H9 (cell line): ENCODE results near the gene PTCHD1. TPM values are rescaled to one million over a fixed set of nuclear protein-coding genes. Genes with fewer than 3 reads are reported as not detected.

Experiments
- DNase-seq: peaks from one replicate; pipeline ENCODE4 v3.0.0-alpha.2; 2017
- H2AFZ ChIP-seq: one replicate; pipeline ENCODE4 v1.6.1; 2013; ENCODE audit warnings: mild to moderate bottlenecking, low read length, control low read depth, moderate library complexity
- H2AK5ac ChIP-seq: 2 replicates; pipeline ENCODE4 v1.6.1; 2013; ENCODE audit warnings: low read length, control low read depth, mixed read lengths; ENCODE audit not compliant: insufficient read length
- H2BK120ac ChIP-seq: one replicate; pipeline ENCODE4 v1.6.1; 2013; ENCODE audit warnings: low read depth, mild to moderate bottlenecking, low read length, control low read depth, inconsistent platforms; ENCODE audit not compliant: poor library complexity, severe bottlenecking
- H2BK12ac ChIP-seq: 2 replicates; pipeline ENCODE4 v1.6.1; 2013; ENCODE audit warnings: low read length, control low read depth, mixed read lengths, low read depth; ENCODE audit not compliant: insufficient read length
- H2BK15ac ChIP-seq: 2 replicates; pipeline ENCODE4 v1.6.1; 2013; ENCODE audit warnings: low read depth, low read length, control low read depth
- H2BK20ac ChIP-seq: one replicate; pipeline ENCODE4 v1.6.1; 2013; ENCODE audit warnings: low read depth, mild to moderate bottlenecking, low read length, control low read depth, inconsistent platforms; ENCODE audit not compliant: poor library complexity, severe bottlenecking
- H2BK5ac ChIP-seq: 2 replicates; pipeline ENCODE4 v1.6.1; 2013; ENCODE audit warnings: low read length, control low read depth, mixed read lengths; ENCODE audit not compliant: insufficient read length
- H3K14ac ChIP-seq: 2 replicates; pipeline ENCODE4 v1.6.1; 2013; ENCODE audit warnings: low read length, control low read depth; ENCODE audit not compliant: insufficient read depth
- H3K18ac ChIP-seq: 2 replicates; pipeline ENCODE4 v1.6.1; 2013; ENCODE audit warnings: low read depth, mild to moderate bottlenecking, mixed read lengths, low read length, control low read depth; ENCODE audit not compliant: insufficient read length
- H3K23ac ChIP-seq: 2 replicates; pipeline ENCODE4 v1.6.1; 2013; ENCODE audit warnings: low read length, control low read depth, mixed read lengths, low read depth; ENCODE audit not compliant: insufficient read length
- H3K23me2 ChIP-seq: 2 replicates; pipeline ENCODE4 v1.6.1; 2013; ENCODE audit warnings: low read depth, mild to moderate bottlenecking, mixed read lengths, low read length, control low read depth; ENCODE audit not compliant: insufficient read length, poor library complexity, severe bottlenecking
- H3K27ac ChIP-seq: 2 replicates; pipeline ENCODE4 v1.5.1; 2013; ENCODE audit warnings: low read length, control low read depth, mixed read lengths, low read depth; ENCODE audit not compliant: insufficient read length
- H3K27me3 ChIP-seq: 2 replicates; pipeline ENCODE4 v1.6.1; 2013; ENCODE audit warnings: low read length, control low read depth, inconsistent platforms; ENCODE audit not compliant: insufficient read depth
- H3K4ac ChIP-seq: 2 replicates; pipeline ENCODE4 v1.6.1; 2013; ENCODE audit warnings: low read depth, mild to moderate bottlenecking, control low read depth, inconsistent platforms, low read length, moderate library complexity
- H3K4me1 ChIP-seq: 2 replicates; pipeline ENCODE4 v1.6.1; 2013; ENCODE audit warnings: low read length, control low read depth, inconsistent platforms; ENCODE audit not compliant: insufficient read depth
- H3K4me2 ChIP-seq: 2 replicates; pipeline ENCODE4 v1.6.1; 2013; ENCODE audit warnings: low read length, control low read depth, mixed read lengths; ENCODE audit not compliant: insufficient read length, insufficient read depth
- H3K56ac ChIP-seq: 2 replicates; pipeline ENCODE4 v1.6.1; 2013; ENCODE audit warnings: low read depth, mild to moderate bottlenecking, mixed read lengths, low read length, control low read depth; ENCODE audit not compliant: insufficient read length
- H3K79me1 ChIP-seq: 2 replicates; pipeline ENCODE4 v1.6.1; 2013; ENCODE audit warnings: low read depth, mild to moderate bottlenecking, moderate library complexity, low read length, control low read depth, inconsistent platforms; ENCODE audit not compliant: insufficient read depth, poor library complexity, severe bottlenecking
- H3K79me2 ChIP-seq: 2 replicates; pipeline ENCODE4 v1.6.1; 2013; ENCODE audit warnings: low read length, control low read depth, inconsistent platforms; ENCODE audit not compliant: insufficient read depth
- H3K9ac ChIP-seq: 2 replicates; pipeline ENCODE4 v1.6.1; 2013; ENCODE audit warnings: low read length, control low read depth, mixed read lengths; ENCODE audit not compliant: insufficient read length; ENCODE audit errors: extremely low read depth
- H3K9me3 ChIP-seq: one replicate; pipeline ENCODE4 v1.6.1; 2013; ENCODE audit warnings: low read depth, low read length, inconsistent platforms; ENCODE audit not compliant: control insufficient read depth
- H3T11ph ChIP-seq: one replicate; pipeline ENCODE4 v1.6.1; 2013; ENCODE audit warnings: mild to moderate bottlenecking, low read length, control low read depth, inconsistent platforms
- H4K20me1 ChIP-seq: one replicate; pipeline ENCODE4 v1.6.1; 2013; ENCODE audit not compliant: control insufficient read depth, insufficient read length, insufficient read depth
- H4K5ac ChIP-seq: 2 replicates; pipeline ENCODE4 v1.6.1; 2013; ENCODE audit warnings: low read depth, mild to moderate bottlenecking, mixed read lengths, low read length, control low read depth; ENCODE audit not compliant: insufficient read length
- H4K8ac ChIP-seq: replicated peaks from 2 replicates; pipeline ENCODE4 v1.6.1; 2013; ENCODE audit warnings: low read length, control low read depth, mixed read lengths, low read depth; ENCODE audit not compliant: insufficient read length
- H4K91ac ChIP-seq: 2 replicates; pipeline ENCODE4 v1.6.1; 2013; ENCODE audit warnings: low read depth, mild to moderate bottlenecking, moderate library complexity, mixed read lengths, low read length, control low read depth; ENCODE audit not compliant: insufficient read length
- H3K27ac Mint-ChIP-seq, 3 experiments: 2 replicates in 2 of 3; 3 replicates in 1 of 3; pipeline ENCODE4 v1.8.0; 2020 to 2021; ENCODE audit warnings: mixed read lengths in 3 of 3, mild to moderate bottlenecking in 1 of 3, moderate library complexity in 1 of 3
- H3K27me3 Mint-ChIP-seq: 2 replicates; pipeline ENCODE4 v1.8.0; 2021; ENCODE audit warnings: low read depth, mild to moderate bottlenecking, moderate library complexity, mixed read lengths
- H3K36me3 Mint-ChIP-seq, 3 experiments: 2 replicates in 2 of 3; 3 replicates in 1 of 3; pipeline ENCODE4 v1.8.0; 2020 to 2021; ENCODE audit warnings: low read depth in 3 of 3, mixed read lengths in 3 of 3; ENCODE audit not compliant: insufficient read depth in 1 of 3
- H3K4me1 Mint-ChIP-seq, 2 experiments: 2 replicates each; pipeline ENCODE4 v1.8.0; 2020; ENCODE audit warnings: mixed read lengths in 2 of 2
- H3K4me3 Mint-ChIP-seq, 2 experiments: 2 replicates in 1 of 2; 3 replicates in 1 of 2; pipeline ENCODE4 v1.8.0; 2020 to 2021; ENCODE audit warnings: mild to moderate bottlenecking in 2 of 2, mixed read lengths in 2 of 2, moderate library complexity in 1 of 2
- H3K9me3 Mint-ChIP-seq, 2 experiments: 2 replicates in 1 of 2; 3 replicates in 1 of 2; pipeline ENCODE4 v1.8.0; 2020; ENCODE audit warnings: mild to moderate bottlenecking in 2 of 2, mixed read lengths in 2 of 2, moderate library complexity in 1 of 2
- WGBS: extraction: QIAGEN DNeasy Blood & Tissue Kit; methylation state at CpG from one replicate; pipeline ENCODE4 v1.1.7; 2013; ENCODE audit warnings: missing lambda C conversion rate, low lambda C conversion rate, mixed read lengths; ENCODE audit not compliant: insufficient read length; ENCODE audit errors: extremely low coverage; 5-methylcytosine and 5-hydroxymethylcytosine counted together
- total RNA-seq: library from RNA; stranded (reverse); gene quantifications from 2 replicates; pipeline ENCODE4 v1.2.1, GENCODE V29; 2021
- TF ChIP-seq, protein P1 (sequence below): fragments of 200-600 bp; sonication (generic); conservative IDR thresholded peaks from 3 replicates; pipeline ENCODE4 v1.8.0; 2021; ENCODE audit warnings: antibody characterized with exemption, mild to moderate bottlenecking

PTCHD1 gene
- total RNA-seq, 1 experiment from 2014 or later: 1.4 TPM

GRCh38 chrX:23327104-23327503 is 7.5 kb upstream of the PTCHD1 start:
- no peak overlapping the region for H2AFZ ChIP-seq
- no peak overlapping the region for H3K14ac ChIP-seq
- H3K18ac ChIP-seq: no peak overlapping the region
- H3K4me2 ChIP-seq: no peak overlapping the region
- no peak for DNase-seq
- peaks cover 5% of the 10 kb centered on the region for H3K23me2 ChIP-seq
- no peak overlapping the region for H2BK15ac ChIP-seq
- H3T11ph ChIP-seq: no peak overlapping the region
- no peaks in the 10 kb centered on the region for H3K27me3 ChIP-seq
- H2BK12ac ChIP-seq: no peak overlapping the region
- no peak overlapping the region for H2AK5ac ChIP-seq
- peaks cover 23% of the 10 kb centered on the region for H3K27me3 Mint-ChIP-seq
- no peak overlapping the region for H3K9ac ChIP-seq
- H3K36me3 Mint-ChIP-seq: no peaks in the 10 kb centered on the region
- no peak overlapping the region for H3K23ac ChIP-seq
- no peaks in the 10 kb centered on the region for H3K9me3 Mint-ChIP-seq
- no peak overlapping the region for H4K5ac ChIP-seq
- H3K79me2 ChIP-seq: no peaks in the 10 kb centered on the region
- H3K4me3 Mint-ChIP-seq: no peak overlapping the region
- no peak overlapping the region for H3K56ac ChIP-seq
- no peak overlapping the region for H4K91ac ChIP-seq
- no peaks in the 10 kb centered on the region for H4K20me1 ChIP-seq
- no peak overlapping the region for H4K8ac ChIP-seq
- H3K4me1 Mint-ChIP-seq: peaks cover 11 to 18% of the 10 kb centered on the region in 2 experiments
- no peak overlapping the region for H2BK20ac ChIP-seq
- H3K4ac ChIP-seq: no peak overlapping the region
- TF ChIP-seq, protein P1, sequence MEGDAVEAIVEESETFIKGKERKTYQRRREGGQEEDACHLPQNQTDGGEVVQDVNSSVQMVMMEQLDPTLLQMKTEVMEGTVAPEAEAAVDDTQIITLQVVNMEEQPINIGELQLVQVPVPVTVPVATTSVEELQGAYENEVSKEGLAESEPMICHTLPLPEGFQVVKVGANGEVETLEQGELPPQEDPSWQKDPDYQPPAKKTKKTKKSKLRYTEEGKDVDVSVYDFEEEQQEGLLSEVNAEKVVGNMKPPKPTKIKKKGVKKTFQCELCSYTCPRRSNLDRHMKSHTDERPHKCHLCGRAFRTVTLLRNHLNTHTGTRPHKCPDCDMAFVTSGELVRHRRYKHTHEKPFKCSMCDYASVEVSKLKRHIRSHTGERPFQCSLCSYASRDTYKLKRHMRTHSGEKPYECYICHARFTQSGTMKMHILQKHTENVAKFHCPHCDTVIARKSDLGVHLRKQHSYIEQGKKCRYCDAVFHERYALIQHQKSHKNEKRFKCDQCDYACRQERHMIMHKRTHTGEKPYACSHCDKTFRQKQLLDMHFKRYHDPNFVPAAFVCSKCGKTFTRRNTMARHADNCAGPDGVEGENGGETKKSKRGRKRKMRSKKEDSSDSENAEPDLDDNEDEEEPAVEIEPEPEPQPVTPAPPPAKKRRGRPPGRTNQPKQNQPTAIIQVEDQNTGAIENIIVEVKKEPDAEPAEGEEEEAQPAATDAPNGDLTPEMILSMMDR: no peak
- no peak overlapping the region for H3K27ac Mint-ChIP-seq
- H3K4me1 ChIP-seq: no peaks in the 10 kb centered on the region; the same call in 1 of the 2 replicates
- no peak overlapping the region for H2BK5ac ChIP-seq
- H2BK120ac ChIP-seq: no peak overlapping the region
- no peaks in the 10 kb centered on the region for H3K9me3 ChIP-seq
- WGBS: no CpG with 5 or more reads among the region's 2 CpGs
- no peak overlapping the region for H3K27ac ChIP-seq
- H3K79me1 ChIP-seq: no peaks in the 10 kb centered on the region
